Measurements from ENCODE around the gene SDCBP2. TPM values are rescaled to one million over a fixed set of nuclear protein-coding genes. Genes with fewer than 3 reads are reported as not detected.

Gene SDCBP2
- total RNA-seq, 1 donor from 2014 or later: 10.8 TPM

GRCh38 chr20:1315804-1316203, 13.1 kb downstream of the SDCBP2 start:
- Histone ChIP-seq H3K27me3 (ENCODE audit: low read depth) (no peaks in the 10 kb centered on the region), H3K27ac (no peak overlapping the region), H3K36me3 (no peaks in the 10 kb centered on the region), H3K9me3 (no peaks in the 10 kb centered on the region), H3K4me3 (no peak overlapping the region), H3K4me1 (peaks cover 12% of the 10 kb centered on the region)
- intact Hi-C loops (cut with DNase I): loop anchor here (10.0 kb wide), 1 partner anchor 79 kb away; the partner anchor contains the start of gene FKBP1A
- DNase-seq (no peak), ATAC-seq (no peak)
- TF ChIP-seq CTCF (IDR thresholded peaks at IDR 0.05): no peak

GRCh38 chr20:1313236-1313964, 15.5 kb downstream of the SDCBP2 start:
- Histone ChIP-seq H3K4me3 (no peak overlapping the region), H3K27ac (no peak overlapping the region), H3K36me3 (no peaks in the 10 kb centered on the region), H3K27me3 (ENCODE audit: low read depth) (no peaks in the 10 kb centered on the region), H3K4me1 (peaks cover 12% of the 10 kb centered on the region), H3K9me3 (no peaks in the 10 kb centered on the region)
- peak; percentile 97 for TF ChIP-seq CTCF (IDR thresholded peaks at IDR 0.05)
- peak; percentile 78 for DNase-seq
- intact Hi-C loops (cut with DNase I): loop anchor here (5.0 to 10.0 kb wide), 2 partner anchors 81 to 124 kb away; partner anchors contain the start of gene FKBP1A
- peak; percentile 86 to 90 for ATAC-seq

- intact Hi-C loops (cut with DNase I): loop anchor here (5.0 to 10.0 kb wide), 2 partner anchors 82 to 124 kb away; partner anchors contain the start of gene FKBP1A
- DNase-seq (no peak), ATAC-seq (peak in 1 of 2 donors; percentile 3)
- TF ChIP-seq CTCF (IDR thresholded peaks at IDR 0.05): no peak
- Histone ChIP-seq H3K27ac (no peak overlapping the region), H3K4me3 (no peak overlapping the region), H3K27me3 (ENCODE audit: low read depth) (no peaks in the 10 kb centered on the region), H3K9me3 (no peaks in the 10 kb centered on the region), H3K36me3 (no peaks in the 10 kb centered on the region), H3K4me1 (peaks cover 12% of the 10 kb centered on the region)
Observed at GRCh38 chr20:1312904-1313235, 16.1 kb downstream of the SDCBP2 start.

GRCh38 chr20:1312308-1312707, 16.6 kb downstream of the SDCBP2 start:
- H3K36me3 ChIP-seq: no peaks in the 10 kb centered on the region
- no peak overlapping the region for H3K27ac ChIP-seq
- no peak for TF ChIP-seq CTCF (IDR thresholded peaks at IDR 0.05)
- peaks cover 12% of the 10 kb centered on the region for H3K4me1 ChIP-seq
- DNase-seq (no peak), ATAC-seq (no peak)
- H3K9me3 ChIP-seq: no peaks in the 10 kb centered on the region
- no peak overlapping the region for H3K4me3 ChIP-seq
- intact Hi-C loops (cut with DNase I): loop anchor here (5.0 to 10.0 kb wide), 2 partner anchors 82 to 125 kb away; partner anchors contain the start of gene FKBP1A
- H3K27me3 ChIP-seq (ENCODE audit: low read depth): no peaks in the 10 kb centered on the region

- ATAC-seq (no peak), DNase-seq (no peak)
- Histone ChIP-seq H3K9me3 (no peaks in the 10 kb centered on the region), H3K4me3 (no peak overlapping the region), H3K4me1 (peaks cover 12% of the 10 kb centered on the region), H3K27ac (no peak overlapping the region), H3K36me3 (peaks cover 4% of the 10 kb centered on the region), H3K27me3 (ENCODE audit: low read depth) (no peaks in the 10 kb centered on the region)
- intact Hi-C loops (cut with DNase I): loop anchor here (5.0 to 10.0 kb wide), 2 partner anchors 84 to 127 kb away; partner anchors contain the start of gene FKBP1A
- no peak for TF ChIP-seq CTCF (IDR thresholded peaks at IDR 0.05)
Observed at GRCh38 chr20:1310506-1311190, 18.3 kb downstream of the SDCBP2 start.

All from lower lobe of right lung (tissue), 2 donors.